Endothelial cell of umbilical vein (primary cell): Measurements from ENCODE around the gene USP34. TPM values are rescaled to one million over a fixed set of nuclear protein-coding genes. Genes with fewer than 3 reads are reported as not detected.

Source experiments
- BruUV-seq: library from RNA; stranded (reverse); fragments of 400-500 nt; replicated peaks from 2 replicates; lab custom pipeline; 2021; lab: Mats Ljungman, UMichigan
- CTCF ChIA-PET: fragments of 300-600, 350-600 bp; sonication (Branson Sonifier 250); formaldehyde crosslinking; loops from one replicate; lab custom pipeline; 2021; ENCODE audit warnings: antibody characterized with exemption, inconsistent platforms; lab: Charles Lee
- POLR2A ChIA-PET: fragments of 300-600, 350-600 bp; sonication (Branson Sonifier 250); formaldehyde crosslinking; loops from one replicate; lab custom pipeline; 2021; ENCODE audit warnings: antibody characterized with exemption, inconsistent platforms; lab: Charles Lee
- DNase-seq: peaks from one replicate; pipeline ENCODE4 v3.0.0-alpha.2; 2011; ENCODE audit warnings: low read depth, low spot score
- FAIRE-seq: peaks from 2 replicates; lab custom pipeline; 2011; peaks lifted over from hg19 to GRCh38; lab: Jason Lieb, UNC
- H2AFZ ChIP-seq: 2 replicates; pipeline ENCODE4 v1.6.0; 2012; ENCODE audit warnings: low read depth, low read length, control low read depth, inconsistent platforms
- H3K27ac ChIP-seq: 2 replicates; pipeline ENCODE4 v1.5.1; 2011; ENCODE audit warnings: low read depth, mild to moderate bottlenecking, control low read depth, low read length, moderate library complexity; ENCODE audit not compliant: insufficient read depth
- H3K27me3 ChIP-seq, 2 experiments: 2 replicates each; pipeline versions ENCODE4 v1.6.0 to v1.6.1; 2011; ENCODE audit warnings: low read length in 2 of 2, mixed read lengths in 1 of 2; ENCODE audit not compliant: control insufficient read depth in 2 of 2, insufficient read depth in 2 of 2
- H3K36me3 ChIP-seq, 2 experiments: 2 replicates in 1 of 2; 3 replicates in 1 of 2; pipeline ENCODE4 v1.5.1; 2011; ENCODE audit warnings: low read length in 2 of 2, mild to moderate bottlenecking in 1 of 2, moderate library complexity in 1 of 2; ENCODE audit not compliant: control insufficient read depth in 2 of 2, insufficient read depth in 2 of 2; ENCODE audit errors: extremely low read depth in 1 of 2
- H3K4me1 ChIP-seq: 3 replicates; pipeline ENCODE4 v1.5.1; 2011; ENCODE audit warnings: mild to moderate bottlenecking, low read length; ENCODE audit not compliant: control insufficient read depth, insufficient read depth; ENCODE audit errors: extremely low read depth
- H3K4me2 ChIP-seq: 2 replicates; pipeline ENCODE4 v1.6.1; 2011; ENCODE audit warnings: low read length, control low read depth, mixed read lengths; ENCODE audit not compliant: insufficient read depth
- H3K4me3 ChIP-seq, 3 experiments: fragments of 200-600 bp in 1 of 3; sonication (generic), shearing (Covaris generic) in 1 of 3; replicated peaks in 1 of 3; 2 replicates each; pipeline ENCODE4 v1.5.1; 2011 to 2016; ENCODE audit warnings: control low read depth in 3 of 3, low read length in 3 of 3, mild to moderate bottlenecking in 2 of 3, inconsistent platforms in 1 of 3, low read depth in 1 of 3, moderate library complexity in 1 of 3; ENCODE audit not compliant: insufficient read depth in 1 of 3
- H3K79me2 ChIP-seq: 2 replicates; pipeline ENCODE4 v1.6.0; 2012; ENCODE audit warnings: low read length, inconsistent platforms; ENCODE audit not compliant: control insufficient read depth, insufficient read depth
- H3K9ac ChIP-seq: replicated peaks from 2 replicates; pipeline ENCODE3; 2011; ENCODE audit warnings: low read length, control low read depth; ENCODE audit not compliant: insufficient read depth; ENCODE audit errors: extremely low read depth
- H3K9me1 ChIP-seq: replicated peaks from 3 replicates; pipeline ENCODE4 v1.6.0; 2011; ENCODE audit warnings: mild to moderate bottlenecking, low read length; ENCODE audit not compliant: control insufficient read depth, insufficient read depth; ENCODE audit errors: extremely low read depth
- H3K9me3 ChIP-seq: replicated peaks from 2 replicates; pipeline ENCODE4 v1.5.1; 2012; ENCODE audit warnings: low read length, inconsistent platforms; ENCODE audit not compliant: control insufficient read depth, insufficient read depth
- H4K20me1 ChIP-seq: replicated peaks from 2 replicates; pipeline ENCODE3; 2011; ENCODE audit warnings: mild to moderate bottlenecking, low read length; ENCODE audit not compliant: control insufficient read depth, insufficient read depth; ENCODE audit errors: extremely low read depth
- EZH2 ChIP-seq: IDR thresholded peaks from 2 replicates; pipeline ENCODE4 v1.6.1; 2012; ENCODE audit warnings: borderline replicate concordance, low read depth, mild to moderate bottlenecking, moderate library complexity, low read length, inconsistent platforms; ENCODE audit not compliant: severe bottlenecking
- FOS ChIP-seq: IDR thresholded peaks from 2 replicates; pipeline ENCODE4 v1.6.1; 2011; ENCODE audit warnings: mild to moderate bottlenecking, low read length, moderate library complexity, borderline replicate concordance; ENCODE audit not compliant: insufficient read depth
- GATA2 ChIP-seq: IDR thresholded peaks from 2 replicates; pipeline ENCODE4 v1.7.0; 2011; ENCODE audit warnings: low read depth, mild to moderate bottlenecking, moderate library complexity, mixed read lengths, low read length; ENCODE audit not compliant: insufficient read length, insufficient read depth
- JUN ChIP-seq: IDR thresholded peaks from 2 replicates; pipeline ENCODE4 v1.6.1; 2011; ENCODE audit warnings: borderline replicate concordance, low read depth; ENCODE audit not compliant: insufficient read length, insufficient read depth
- MYC ChIP-seq: IDR thresholded peaks from one replicate; pipeline ENCODE4 v1.6.1; 2011; ENCODE audit warnings: mild to moderate bottlenecking, low read depth, low read length
- POLR2A ChIP-seq: IDR thresholded peaks from 2 replicates; pipeline ENCODE4 v1.6.1; 2012; ENCODE audit warnings: low read depth, mild to moderate bottlenecking, control low read depth, low read length
- POLR2AphosphoS5 ChIP-seq: IDR thresholded peaks from 2 replicates; pipeline ENCODE4 v1.6.1; 2012; ENCODE audit warnings: low read depth, mild to moderate bottlenecking, control low read depth, low read length, moderate library complexity; ENCODE audit not compliant: insufficient read depth
- dilution Hi-C: fragments of 300-500 bp; cut with MboI; formaldehyde crosslinking; loops from one replicate; pipeline ENCODE4 v1.15.0; 2019; ENCODE audit warnings: low sequenced_read_pairs; ENCODE audit not compliant: extremely low pct_ligation_motif_present
- intact Hi-C: fragments of 100-400 bp; cut with micrococcal nuclease; formaldehyde crosslinking; loops from one replicate; pipeline ENCODE4 v1.10.0; 2022
- polyA plus RNA-seq, 4 experiments: library from polyadenylated mRNA; depleted of rRNA in 3 of 4; stranded (reverse) in 3 of 4; unstranded in 1 of 4; fragments of >200 nt; gene quantifications; 2 replicates each; pipeline versions ENCODE4 v1.2.1 to v1.2.3, GENCODE V29; 2011 to 2012; ENCODE audit warnings: missing spikeins in 1 of 4
- total RNA-seq: library from RNA; stranded (reverse); gene quantifications from 2 replicates; pipeline ENCODE4 v1.2.3, GENCODE V29; 2021
- TF ChIP-seq, protein P1 (sequence below): IDR thresholded peaks from 2 replicates; pipeline ENCODE4 v1.6.1; 2011; ENCODE audit not compliant: insufficient read depth, insufficient read length
- TF ChIP-seq, protein P2 (sequence below), 2 donors: IDR thresholded peaks; 1 replicate in 1 of 2; 2 replicates in 1 of 2; pipeline ENCODE4 v1.5.1; 2011; ENCODE audit warnings: low read length in 2 of 2, mild to moderate bottlenecking in 2 of 2, moderate library complexity in 2 of 2, control low read depth in 1 of 2, inconsistent platforms in 1 of 2, low read depth in 1 of 2; ENCODE audit not compliant: insufficient read depth in 1 of 2; ENCODE audit errors: extremely low read depth in 1 of 2

USP34 gene
- total and polyA plus RNA-seq, 2 donors (not counting 3 experiments of a cell fraction or from before 2014, with no cell fraction given) = 46.3 to 96.9 TPM

- no peak overlapping the region for H3K9ac ChIP-seq
- CTCF ChIA-PET = no interaction called here
- no peak overlapping the region for H3K27ac ChIP-seq
- intact Hi-C loops (no loop called here), dilution Hi-C loops (no loop called here)
- H4K20me1 ChIP-seq = peaks cover 3% of the 10 kb centered on the region
- no peaks in the 10 kb centered on the region for H3K4me1 ChIP-seq
- no peaks in the 10 kb centered on the region for H3K36me3 ChIP-seq
- H3K9me3 ChIP-seq = no peaks in the 10 kb centered on the region
- POLR2A ChIA-PET = no interaction called here
- DNase-seq = no peak
- H3K4me3 ChIP-seq = no peak overlapping the region
- no peak for FAIRE-seq
- BruUV-seq = no TSS peak
- peaks cover 96% of the 10 kb centered on the region for H3K79me2 ChIP-seq
- H3K4me2 ChIP-seq = no peak overlapping the region
- no peaks in the 10 kb centered on the region for H3K27me3 ChIP-seq
- H3K9me1 ChIP-seq = no peaks in the 10 kb centered on the region
- TF ChIP-seq FOS = no peak
- no peak for TF ChIP-seq POLR2AphosphoS5
- TF ChIP-seq POLR2A = no peak
- TF ChIP-seq EZH2 = no peak
- TF ChIP-seq, protein P1, sequence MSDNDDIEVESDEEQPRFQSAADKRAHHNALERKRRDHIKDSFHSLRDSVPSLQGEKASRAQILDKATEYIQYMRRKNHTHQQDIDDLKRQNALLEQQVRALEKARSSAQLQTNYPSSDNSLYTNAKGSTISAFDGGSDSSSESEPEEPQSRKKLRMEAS = no peak
- no peak for TF ChIP-seq GATA2
- TF ChIP-seq, protein P2, sequence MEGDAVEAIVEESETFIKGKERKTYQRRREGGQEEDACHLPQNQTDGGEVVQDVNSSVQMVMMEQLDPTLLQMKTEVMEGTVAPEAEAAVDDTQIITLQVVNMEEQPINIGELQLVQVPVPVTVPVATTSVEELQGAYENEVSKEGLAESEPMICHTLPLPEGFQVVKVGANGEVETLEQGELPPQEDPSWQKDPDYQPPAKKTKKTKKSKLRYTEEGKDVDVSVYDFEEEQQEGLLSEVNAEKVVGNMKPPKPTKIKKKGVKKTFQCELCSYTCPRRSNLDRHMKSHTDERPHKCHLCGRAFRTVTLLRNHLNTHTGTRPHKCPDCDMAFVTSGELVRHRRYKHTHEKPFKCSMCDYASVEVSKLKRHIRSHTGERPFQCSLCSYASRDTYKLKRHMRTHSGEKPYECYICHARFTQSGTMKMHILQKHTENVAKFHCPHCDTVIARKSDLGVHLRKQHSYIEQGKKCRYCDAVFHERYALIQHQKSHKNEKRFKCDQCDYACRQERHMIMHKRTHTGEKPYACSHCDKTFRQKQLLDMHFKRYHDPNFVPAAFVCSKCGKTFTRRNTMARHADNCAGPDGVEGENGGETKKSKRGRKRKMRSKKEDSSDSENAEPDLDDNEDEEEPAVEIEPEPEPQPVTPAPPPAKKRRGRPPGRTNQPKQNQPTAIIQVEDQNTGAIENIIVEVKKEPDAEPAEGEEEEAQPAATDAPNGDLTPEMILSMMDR (IDR thresholded peaks at IDR 0.05; ENCODE audit: extremely low read depth in 1 of 2, insufficient read depth in 1 of 2, low read depth in 1 of 2, low read length in 2 of 2) = no peak
- TF ChIP-seq JUN = no peak
- no peak for TF ChIP-seq MYC
- no peak overlapping the region for H2AFZ ChIP-seq
Observed at GRCh38 chr2:61450144-61450543, 20.7 kb downstream of the USP34 start.
